KMS-11 (cell line): Measurements from ENCODE around the gene KIF6.

Source experiments
- H2AFZ ChIP-seq: fragments of 200-600 bp; sonication (generic); 2 replicates; pipeline ENCODE4 v1.6.1; 2016; ENCODE audit warnings: antibody characterized with exemption, mixed run types, low read depth
- H3K27ac ChIP-seq: fragments of 200-600 bp; sonication (generic); 2 replicates; pipeline ENCODE4 v1.6.1; 2016; ENCODE audit warnings: mild to moderate bottlenecking, mixed run types
- H3K27me3 ChIP-seq: fragments of 200-600 bp; sonication (generic); 2 replicates; pipeline ENCODE4 v1.6.1; 2017; ENCODE audit warnings: mild to moderate bottlenecking, low read depth, mixed run types, moderate library complexity; ENCODE audit not compliant: insufficient read depth
- H3K36me3 ChIP-seq: fragments of 200-600 bp; sonication (generic); 2 replicates; pipeline ENCODE4 v1.6.1; 2017; ENCODE audit warnings: mild to moderate bottlenecking, mixed run types; ENCODE audit not compliant: insufficient read depth
- H3K4me1 ChIP-seq: fragments of 200-600 bp; sonication (generic); 2 replicates; pipeline ENCODE4 v1.6.1; 2016; ENCODE audit warnings: mild to moderate bottlenecking, low read depth, mixed run types; ENCODE audit not compliant: poor library complexity, severe bottlenecking
- H3K4me2 ChIP-seq: fragments of 200-600 bp; sonication (generic); 2 replicates; pipeline ENCODE4 v1.7.0; 2016; ENCODE audit warnings: mild to moderate bottlenecking, mixed run types
- H3K4me3 ChIP-seq: fragments of 200-600 bp; sonication (generic); IDR thresholded peaks from 2 replicates; pipeline ENCODE4 v1.6.1; 2017; ENCODE audit warnings: low read depth, low read length, mixed read lengths; ENCODE audit not compliant: insufficient read depth
- H3K79me2 ChIP-seq: fragments of 200-600 bp; sonication (generic); 2 replicates; pipeline ENCODE4 v1.6.1; 2016; ENCODE audit warnings: low read depth, mixed run types; ENCODE audit not compliant: insufficient read depth
- H3K9ac ChIP-seq: fragments of 200-600 bp; sonication (generic); 2 replicates; pipeline ENCODE4 v1.6.1; 2016; ENCODE audit warnings: mild to moderate bottlenecking, mixed run types
- H4K20me1 ChIP-seq: fragments of 200-600 bp; sonication (generic); 2 replicates; pipeline ENCODE4 v1.6.1; 2016; ENCODE audit warnings: mild to moderate bottlenecking, mixed run types; ENCODE audit not compliant: insufficient read depth
- CTCF ChIP-seq: fragments of 200-600 bp; sonication (generic); conservative IDR thresholded peaks from 2 replicates; pipeline ENCODE4 v1.6.1; 2017; ENCODE audit warnings: low read depth, mild to moderate bottlenecking, antibody characterized with exemption, low read length, moderate library complexity, mixed read lengths

KIF6 gene

GRCh38 chr6:39669207-39669972 is 55.8 kb downstream of the KIF6 start:
- Histone ChIP-seq H3K4me1 (no peaks in the 10 kb centered on the region), H4K20me1 (no peaks in the 10 kb centered on the region), H3K79me2 (no peaks in the 10 kb centered on the region), H3K4me3 (no peak overlapping the region), H3K4me2 (no peak overlapping the region), H3K27ac (no peak overlapping the region), H3K27me3 (no peaks in the 10 kb centered on the region), H2AFZ (no peak overlapping the region), H3K9ac (no peak overlapping the region), H3K36me3 (no peaks in the 10 kb centered on the region)
- TF ChIP-seq CTCF: no peak

GRCh38 chr6:39666706-39667489 is 58.3 kb downstream of the KIF6 start:
- Histone ChIP-seq H2AFZ (no peak overlapping the region), H3K27ac (no peak overlapping the region), H3K27me3 (no peaks in the 10 kb centered on the region), H3K79me2 (no peaks in the 10 kb centered on the region), H3K4me2 (no peak overlapping the region), H3K4me1 (no peaks in the 10 kb centered on the region), H3K4me3 (no peak overlapping the region), H4K20me1 (no peaks in the 10 kb centered on the region), H3K9ac (no peak overlapping the region), H3K36me3 (no peaks in the 10 kb centered on the region)
- no peak for TF ChIP-seq CTCF

DNA sequence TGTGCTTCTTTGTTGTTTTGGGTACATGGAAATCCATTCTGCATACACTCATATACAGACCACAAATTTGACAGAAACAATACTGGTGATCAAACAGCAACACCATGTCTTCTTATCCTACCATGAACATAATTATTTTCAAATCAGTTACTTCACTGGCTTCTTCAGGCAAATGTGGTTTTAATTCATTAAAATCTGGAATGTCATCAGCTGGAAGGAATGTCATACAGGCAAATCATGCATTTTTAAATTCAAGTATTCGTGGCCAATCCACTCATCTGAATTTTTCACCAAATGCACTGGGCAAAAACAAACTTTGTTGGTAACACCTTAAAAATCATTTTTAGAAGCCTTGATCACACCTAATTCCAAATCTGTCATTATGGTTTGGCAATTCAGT is 59.3 kb downstream of the KIF6 start:
- no peak overlapping the region for H3K4me3 ChIP-seq
- no peaks in the 10 kb centered on the region for H3K36me3 ChIP-seq
- no peak overlapping the region for H2AFZ ChIP-seq
- no peaks in the 10 kb centered on the region for H3K27me3 ChIP-seq
- H3K4me2 ChIP-seq: no peak overlapping the region
- no peak overlapping the region for H3K27ac ChIP-seq
- H3K9ac ChIP-seq: no peak overlapping the region
- H4K20me1 ChIP-seq: no peaks in the 10 kb centered on the region
- no peaks in the 10 kb centered on the region for H3K79me2 ChIP-seq
- no peak for TF ChIP-seq CTCF
- H3K4me1 ChIP-seq: no peaks in the 10 kb centered on the region

DNA sequence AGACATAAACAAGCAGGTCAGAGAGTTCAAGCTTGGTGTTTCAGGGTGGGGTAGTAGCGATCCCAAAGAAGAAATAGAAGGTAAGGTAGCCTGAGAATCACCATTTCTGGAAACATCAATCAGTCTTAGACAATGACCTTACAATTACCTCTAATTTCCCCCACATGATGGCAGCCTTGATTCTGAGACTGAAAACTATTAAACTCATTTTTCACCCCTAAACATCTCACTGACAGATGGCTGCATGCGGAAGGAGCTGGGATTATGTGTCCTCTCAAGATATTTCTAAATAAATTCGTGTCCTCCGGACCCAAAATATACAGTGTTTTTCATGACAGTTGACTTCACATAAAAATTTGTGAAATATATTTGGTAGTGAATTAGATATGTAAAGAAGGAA is 61.0 kb downstream of the KIF6 start:
- H3K4me2 ChIP-seq: no peak overlapping the region
- no peak for TF ChIP-seq CTCF
- no peak overlapping the region for H3K27ac ChIP-seq
- no peaks in the 10 kb centered on the region for H3K79me2 ChIP-seq
- H3K36me3 ChIP-seq: no peaks in the 10 kb centered on the region
- H3K4me1 ChIP-seq: no peaks in the 10 kb centered on the region
- H3K27me3 ChIP-seq: no peaks in the 10 kb centered on the region
- H4K20me1 ChIP-seq: no peaks in the 10 kb centered on the region
- H3K9ac ChIP-seq: no peak overlapping the region
- H3K4me3 ChIP-seq: no peak overlapping the region
- no peak overlapping the region for H2AFZ ChIP-seq
